HL-60 (cell line): Measurements from ENCODE around the gene BLM.

ENCODE experiments used
- GABPA ChIP-seq: IDR thresholded peaks from 2 replicates; pipeline ENCODE4 v1.6.1; 2012; ENCODE audit warnings: low read depth
- POLR2AphosphoS5 ChIP-seq: IDR thresholded peaks from 2 replicates; pipeline ENCODE4 v1.6.1; 2012; ENCODE audit warnings: low read depth
- TF ChIP-seq, protein P1 (sequence below): IDR thresholded peaks from one replicate; pipeline ENCODE4 v1.5.1; 2011; ENCODE audit warnings: low read length, control low read depth, inconsistent platforms; ENCODE audit not compliant: insufficient read depth
- TF ChIP-seq, protein P2 (sequence below): IDR thresholded peaks from 2 replicates; pipeline ENCODE4 v1.6.1; 2012; ENCODE audit warnings: low read depth; ENCODE audit not compliant: insufficient replicate concordance

DNA sequence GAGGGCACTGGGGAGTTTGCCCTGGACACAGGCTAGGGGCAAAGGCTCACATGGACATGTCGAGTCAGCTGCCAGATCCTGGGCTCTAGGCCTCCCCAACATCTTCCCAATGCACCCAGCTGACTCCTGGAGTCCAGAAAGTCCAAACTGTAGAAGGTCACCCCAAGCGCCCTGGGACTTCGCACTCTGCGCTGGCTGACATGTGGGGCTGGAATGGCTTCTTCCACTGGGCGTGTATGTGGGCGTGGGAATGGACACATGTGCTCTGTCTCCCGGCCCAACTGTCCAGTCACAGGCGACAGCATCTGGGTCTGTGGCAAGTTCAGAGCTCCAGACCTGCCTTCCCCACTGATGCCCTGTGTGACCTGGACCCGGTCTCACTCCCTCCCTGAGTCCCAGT is 138.0 kb downstream of the BLM start:
- TF ChIP-seq, protein P1, sequence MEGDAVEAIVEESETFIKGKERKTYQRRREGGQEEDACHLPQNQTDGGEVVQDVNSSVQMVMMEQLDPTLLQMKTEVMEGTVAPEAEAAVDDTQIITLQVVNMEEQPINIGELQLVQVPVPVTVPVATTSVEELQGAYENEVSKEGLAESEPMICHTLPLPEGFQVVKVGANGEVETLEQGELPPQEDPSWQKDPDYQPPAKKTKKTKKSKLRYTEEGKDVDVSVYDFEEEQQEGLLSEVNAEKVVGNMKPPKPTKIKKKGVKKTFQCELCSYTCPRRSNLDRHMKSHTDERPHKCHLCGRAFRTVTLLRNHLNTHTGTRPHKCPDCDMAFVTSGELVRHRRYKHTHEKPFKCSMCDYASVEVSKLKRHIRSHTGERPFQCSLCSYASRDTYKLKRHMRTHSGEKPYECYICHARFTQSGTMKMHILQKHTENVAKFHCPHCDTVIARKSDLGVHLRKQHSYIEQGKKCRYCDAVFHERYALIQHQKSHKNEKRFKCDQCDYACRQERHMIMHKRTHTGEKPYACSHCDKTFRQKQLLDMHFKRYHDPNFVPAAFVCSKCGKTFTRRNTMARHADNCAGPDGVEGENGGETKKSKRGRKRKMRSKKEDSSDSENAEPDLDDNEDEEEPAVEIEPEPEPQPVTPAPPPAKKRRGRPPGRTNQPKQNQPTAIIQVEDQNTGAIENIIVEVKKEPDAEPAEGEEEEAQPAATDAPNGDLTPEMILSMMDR = no peak
- TF ChIP-seq, protein P2, sequence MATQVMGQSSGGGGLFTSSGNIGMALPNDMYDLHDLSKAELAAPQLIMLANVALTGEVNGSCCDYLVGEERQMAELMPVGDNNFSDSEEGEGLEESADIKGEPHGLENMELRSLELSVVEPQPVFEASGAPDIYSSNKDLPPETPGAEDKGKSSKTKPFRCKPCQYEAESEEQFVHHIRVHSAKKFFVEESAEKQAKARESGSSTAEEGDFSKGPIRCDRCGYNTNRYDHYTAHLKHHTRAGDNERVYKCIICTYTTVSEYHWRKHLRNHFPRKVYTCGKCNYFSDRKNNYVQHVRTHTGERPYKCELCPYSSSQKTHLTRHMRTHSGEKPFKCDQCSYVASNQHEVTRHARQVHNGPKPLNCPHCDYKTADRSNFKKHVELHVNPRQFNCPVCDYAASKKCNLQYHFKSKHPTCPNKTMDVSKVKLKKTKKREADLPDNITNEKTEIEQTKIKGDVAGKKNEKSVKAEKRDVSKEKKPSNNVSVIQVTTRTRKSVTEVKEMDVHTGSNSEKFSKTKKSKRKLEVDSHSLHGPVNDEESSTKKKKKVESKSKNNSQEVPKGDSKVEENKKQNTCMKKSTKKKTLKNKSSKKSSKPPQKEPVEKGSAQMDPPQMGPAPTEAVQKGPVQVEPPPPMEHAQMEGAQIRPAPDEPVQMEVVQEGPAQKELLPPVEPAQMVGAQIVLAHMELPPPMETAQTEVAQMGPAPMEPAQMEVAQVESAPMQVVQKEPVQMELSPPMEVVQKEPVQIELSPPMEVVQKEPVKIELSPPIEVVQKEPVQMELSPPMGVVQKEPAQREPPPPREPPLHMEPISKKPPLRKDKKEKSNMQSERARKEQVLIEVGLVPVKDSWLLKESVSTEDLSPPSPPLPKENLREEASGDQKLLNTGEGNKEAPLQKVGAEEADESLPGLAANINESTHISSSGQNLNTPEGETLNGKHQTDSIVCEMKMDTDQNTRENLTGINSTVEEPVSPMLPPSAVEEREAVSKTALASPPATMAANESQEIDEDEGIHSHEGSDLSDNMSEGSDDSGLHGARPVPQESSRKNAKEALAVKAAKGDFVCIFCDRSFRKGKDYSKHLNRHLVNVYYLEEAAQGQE = no peak
- no peak for TF ChIP-seq POLR2AphosphoS5
- no peak for TF ChIP-seq GABPA
